ENCODE data around the gene MED12.

MED12 gene

GRCh38 chrX:71174795-71175194, 56.4 kb downstream of the MED12 start:
- Histone ChIP-seq H3K4me3 (replicated peaks; ENCODE audit: insufficient read depth, low read length) (no peak overlapping the region), H3K27me3 (ENCODE audit: insufficient read depth, poor library complexity, severe bottlenecking) (no peaks in the 10 kb centered on the region), H3K27ac (replicated peaks) (no peak overlapping the region)
- DNase-seq (ENCODE audit: low read depth in 1 of 2, low spot score in 1 of 2): no peak
- TF ChIP-seq POLR2AphosphoS5 (IDR thresholded peaks at IDR 0.05; ENCODE audit: low read depth) (no peak), GABPA (IDR thresholded peaks at IDR 0.05; ENCODE audit: low read depth) (no peak), CTCF (IDR thresholded peaks at IDR 0.05; ENCODE audit: insufficient read depth, low read length) (no peak), SPI1 (IDR thresholded peaks at IDR 0.05; ENCODE audit: borderline replicate concordance, low read depth) (no peak), REST (IDR thresholded peaks at IDR 0.05; ENCODE audit: insufficient replicate concordance, low read depth) (no peak)

- H3K27ac ChIP-seq (replicated peaks): no peak overlapping the region
- H3K27me3 ChIP-seq (ENCODE audit: insufficient read depth, poor library complexity, severe bottlenecking): no peaks in the 10 kb centered on the region
- TF ChIP-seq GABPA (IDR thresholded peaks at IDR 0.05; ENCODE audit: low read depth) (no peak), REST (IDR thresholded peaks at IDR 0.05; ENCODE audit: insufficient replicate concordance, low read depth) (no peak), POLR2AphosphoS5 (IDR thresholded peaks at IDR 0.05; ENCODE audit: low read depth) (no peak), CTCF (IDR thresholded peaks at IDR 0.05; ENCODE audit: insufficient read depth, low read length) (no peak), SPI1 (IDR thresholded peaks at IDR 0.05; ENCODE audit: borderline replicate concordance, low read depth) (no peak)
- no peak for DNase-seq (ENCODE audit: low read depth in 1 of 2, low spot score in 1 of 2)
- H3K4me3 ChIP-seq (replicated peaks; ENCODE audit: insufficient read depth, low read length): no peak overlapping the region
These were observed 57.1 kb downstream of the MED12 start for GRCh38 chrX:71175531-71175930.

- no peak overlapping the region for H3K27ac ChIP-seq (replicated peaks)
- no peak for TF ChIP-seq CTCF (IDR thresholded peaks at IDR 0.05; ENCODE audit: insufficient read depth, low read length)
- TF ChIP-seq POLR2AphosphoS5 (IDR thresholded peaks at IDR 0.05; ENCODE audit: low read depth): no peak
- TF ChIP-seq SPI1 (IDR thresholded peaks at IDR 0.05; ENCODE audit: borderline replicate concordance, low read depth): no peak
- no peak for TF ChIP-seq GABPA (IDR thresholded peaks at IDR 0.05; ENCODE audit: low read depth)
- TF ChIP-seq REST (IDR thresholded peaks at IDR 0.05; ENCODE audit: insufficient replicate concordance, low read depth): no peak
- no peak for DNase-seq (ENCODE audit: low read depth in 1 of 2, low spot score in 1 of 2)
These were observed 58.9 kb downstream of the MED12 start for GRCh38 chrX:71177327-71177726.

More at GRCh38 chrX:71177327-71177726, 58.9 kb downstream of the MED12 start:
- no peak overlapping the region for H3K4me3 ChIP-seq (replicated peaks; ENCODE audit: insufficient read depth, low read length)
- no peaks in the 10 kb centered on the region for H3K27me3 ChIP-seq (ENCODE audit: insufficient read depth, poor library complexity, severe bottlenecking)

Measured in HL-60 (cell line).